NCI-H2196 treated with DMSO at 0.1 percent for 48 hours (cell line): Measurements from ENCODE around the gene AKIRIN2.

ENCODE experiments used
- DNase-seq: peaks from one replicate; lab custom pipeline; 2025; ENCODE audit not compliant: unreplicated experiment; lab: John Stamatoyannopoulos, UW

Gene AKIRIN2

GRCh38 chr6:87701676-87702588 is at the start of gene AKIRIN2:
AKIRIN2 (minus strand) TSS chr6:87702233; CDS start chr6:87701684, 549 bp downstream.
- peak; percentile 97 for DNase-seq

- DNase-seq, result no peak
Measured at GRCh38 chr6:87747646-87748045, 45.6 kb upstream of the AKIRIN2 start.

- DNase-seq, result no peak
Measured at GRCh38 chr6:87745966-87746721, 44.1 kb upstream of the AKIRIN2 start.

- DNase-seq, result no peak
Measured at GRCh38 chr6:87743454-87743853, 41.4 kb upstream of the AKIRIN2 start.

GRCh38 chr6:87742106-87742505 is 40.1 kb upstream of the AKIRIN2 start:
- no peak for DNase-seq

- DNase-seq, result no peak
Measured at GRCh38 chr6:87741001-87741650, 39.1 kb upstream of the AKIRIN2 start.

GRCh38 chr6:87738744-87739143 is 36.7 kb upstream of the AKIRIN2 start:
- no peak for DNase-seq

- DNase-seq, result no peak
Measured at GRCh38 chr6:87738000-87738399, 36.0 kb upstream of the AKIRIN2 start.

- DNase-seq, result no peak
Measured at GRCh38 chr6:87736809-87737540, 34.9 kb upstream of the AKIRIN2 start.

- peak; percentile 94 for DNase-seq
Measured at GRCh38 chr6:87731818-87732661, 30.0 kb upstream of the AKIRIN2 start.

- no peak for DNase-seq
Measured at GRCh38 chr6:87731080-87731479, 29.0 kb upstream of the AKIRIN2 start.

- peak; percentile 55 for DNase-seq
Measured at GRCh38 chr6:87729965-87730719, 28.1 kb upstream of the AKIRIN2 start.

- DNase-seq, result no peak
Measured at GRCh38 chr6:87728706-87729105, 26.7 kb upstream of the AKIRIN2 start.

GRCh38 chr6:87724983-87725811 is 23.2 kb upstream of the AKIRIN2 start:
- DNase-seq, result no peak

GRCh38 chr6:87723170-87724078 is 21.4 kb upstream of the AKIRIN2 start:
- peak; percentile 70 for DNase-seq

- no peak for DNase-seq
Measured at GRCh38 chr6:87722540-87723169, 20.6 kb upstream of the AKIRIN2 start.

- DNase-seq, result no peak
Measured at GRCh38 chr6:87721311-87721710, 19.3 kb upstream of the AKIRIN2 start.
